Activated CD4-positive, alpha-beta T cell treated with anti-CD3 and anti-CD28 coated beads for 36 hours (primary cell): ENCODE results near the gene ITGA3. TPM values are rescaled to one million over a fixed set of nuclear protein-coding genes. Genes with fewer than 3 reads are reported as not detected.
A peak's percentile ranks its signal among the peaks of the same experiment; 100 is the strongest.

Experiments used
- ATAC-seq: fragments of 200-7000 bp; cut with Tn5 transposase; one replicate; pipeline ENCODE4 v1.10.0; 2021; ENCODE audit warnings: mild to moderate bottlenecking, moderate library complexity
- CTCF ChIA-PET: fragments of 350-600 bp; sonication (Branson Sonifier 250); formaldehyde crosslinking; loops from one replicate; lab custom pipeline; 2021; ENCODE audit warnings: antibody characterized with exemption; lab: Charles Lee
- POLR2A ChIA-PET: fragments of 350-600 bp; sonication (Branson Sonifier 250); formaldehyde crosslinking; loops from one replicate; lab custom pipeline; 2021; ENCODE audit warnings: antibody characterized with exemption, inconsistent platforms; lab: Charles Lee
- DNase-seq: peaks from one replicate; pipeline ENCODE4 v3.0.0-alpha.2; 2020
- H3K27ac Mint-ChIP-seq: one replicate; pipeline ENCODE4 v1.8.0; 2021; ENCODE audit warnings: mixed read lengths
- H3K27me3 Mint-ChIP-seq: one replicate; pipeline ENCODE4 v1.8.0; 2021; ENCODE audit warnings: mixed read lengths
- H3K36me3 Mint-ChIP-seq: one replicate; pipeline ENCODE4 v1.8.0; 2021; ENCODE audit warnings: low read depth, mixed read lengths
- H3K4me1 Mint-ChIP-seq: one replicate; pipeline ENCODE4 v1.8.0; 2021; ENCODE audit warnings: mixed read lengths
- H3K4me3 Mint-ChIP-seq: one replicate; pipeline ENCODE4 v1.8.0; 2021; ENCODE audit warnings: mild to moderate bottlenecking, moderate library complexity, mixed read lengths
- H3K9me3 Mint-ChIP-seq: one replicate; pipeline ENCODE4 v1.8.0; 2021; ENCODE audit warnings: low read depth, mixed read lengths
- intact Hi-C, 2 experiments: fragments of 100-400 bp; cut with DNase I in 1 of 2; cut with micrococcal nuclease in 1 of 2; formaldehyde crosslinking; loops; one replicate each; pipeline versions ENCODE4 v1.14.2 to v1.15.1; 2022 to 2024; cut with DNase I, micrococcal nuclease
- total RNA-seq, 2 experiments: library from RNA; stranded (reverse); gene quantifications; one replicate each; pipeline ENCODE4 v1.2.3, GENCODE V29; 2021

ITGA3 gene
- total RNA-seq, 2 experiments from 2014 or later, result 6.8 to 7.8 TPM

DNA sequence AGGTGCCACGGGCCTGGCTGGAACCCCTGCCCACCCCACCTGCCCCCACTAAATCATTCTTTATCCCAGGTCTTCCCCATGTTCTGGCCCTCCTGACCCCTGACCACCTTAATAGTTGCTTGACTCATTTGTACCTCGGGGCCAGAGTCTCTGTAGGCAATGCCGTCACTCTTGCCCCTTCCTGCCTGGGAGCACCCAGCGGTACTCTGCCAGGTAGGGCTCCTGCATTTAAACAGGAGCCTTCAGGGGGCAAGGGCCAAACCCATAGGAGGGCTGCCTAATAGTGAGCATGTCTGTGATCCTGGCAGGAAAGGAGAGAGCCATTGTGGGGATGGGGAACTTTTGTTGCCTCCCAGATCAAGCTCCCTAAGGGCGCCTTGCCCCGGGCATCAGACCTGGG lies 8.8 kb upstream of the ITGA3 start:
- CTCF ChIA-PET, result no interaction called here
- H3K36me3 Mint-ChIP-seq, result no peaks in the 10 kb centered on the region
- H3K4me1 Mint-ChIP-seq, result peaks cover 28% of the 10 kb centered on the region
- intact Hi-C loops, result no loop called here
- H3K4me3 Mint-ChIP-seq, result no peak overlapping the region
- peak overlapping the region; percentile 26 for H3K27ac Mint-ChIP-seq
- H3K9me3 Mint-ChIP-seq, result no peaks in the 10 kb centered on the region
- POLR2A ChIA-PET, result no interaction called here
- no peaks in the 10 kb centered on the region for H3K27me3 Mint-ChIP-seq
- ATAC-seq (no peak), DNase-seq (no peak)

DNA sequence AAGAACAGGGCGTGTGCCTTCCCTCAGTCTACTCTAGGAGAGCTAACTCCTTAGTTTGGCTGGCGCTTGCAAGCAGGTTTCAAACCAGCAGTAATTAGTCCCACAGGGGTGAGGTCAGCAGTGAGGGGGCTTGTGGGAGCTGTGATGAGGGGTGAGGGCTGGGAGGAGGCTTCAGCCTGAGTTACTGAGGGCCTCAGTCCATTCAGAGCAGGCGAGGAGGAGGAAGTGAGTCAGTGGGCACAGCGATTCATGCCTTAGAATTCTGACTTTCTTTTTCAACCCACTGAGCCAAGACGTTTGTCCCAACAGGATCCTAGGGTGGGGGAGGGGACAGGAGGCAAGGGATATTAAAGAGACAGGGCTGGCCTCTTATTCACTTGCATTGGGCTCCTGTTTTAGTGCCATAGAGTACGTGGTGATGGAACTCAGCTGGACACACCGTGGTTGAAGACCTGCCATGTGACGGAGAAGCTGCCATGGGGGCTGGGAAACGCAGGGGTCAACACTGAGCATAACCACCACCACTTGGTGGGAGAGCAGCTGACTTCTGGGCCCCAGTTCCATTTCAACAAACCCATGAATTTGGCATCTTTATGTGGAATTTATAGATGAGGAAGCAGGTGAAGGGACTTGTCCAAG lies 8.3 kb upstream of the ITGA3 start:
- Mint-ChIP-seq H3K4me3 (no peak overlapping the region), H3K27ac (peak overlapping the region; percentile 26), H3K27me3 (no peaks in the 10 kb centered on the region), H3K4me1 (peaks cover 31% of the 10 kb centered on the region), H3K9me3 (no peaks in the 10 kb centered on the region), H3K36me3 (no peaks in the 10 kb centered on the region)
- peak; percentile 51 for ATAC-seq
- intact Hi-C loops, result no loop called here
- CTCF ChIA-PET, result no interaction called here
- peak; percentile 64 for DNase-seq
- POLR2A ChIA-PET, result no interaction called here

DNA sequence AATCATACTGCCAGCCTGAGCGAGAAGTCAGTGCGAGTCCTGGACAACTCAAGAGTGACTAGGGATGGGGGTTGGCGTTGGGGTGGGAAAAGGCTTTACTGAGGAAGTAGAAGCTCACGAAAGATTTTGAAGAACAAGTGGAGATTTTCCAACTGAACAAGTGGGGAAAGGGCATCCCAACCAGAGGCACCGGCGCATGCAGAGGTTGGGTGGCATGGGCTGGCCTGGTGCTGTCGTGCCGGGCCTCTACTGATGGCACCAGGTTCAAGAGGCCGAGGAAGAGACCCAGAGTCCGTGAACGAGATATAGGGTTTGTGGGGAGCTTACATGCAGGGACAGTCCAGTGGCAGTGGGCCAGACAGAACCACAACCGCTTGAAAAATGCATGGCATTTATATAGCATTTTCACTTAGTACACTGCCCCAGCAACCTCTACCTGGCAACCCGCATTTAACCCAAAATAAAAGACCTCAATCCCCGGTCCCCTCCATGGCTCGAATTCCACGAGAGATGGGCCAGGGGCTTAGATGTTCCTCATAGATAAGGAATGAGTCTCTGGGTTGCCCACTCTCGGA lies 7.7 kb upstream of the ITGA3 start:
- DNase-seq (no peak), ATAC-seq (no peak)
- H3K9me3 Mint-ChIP-seq, result no peaks in the 10 kb centered on the region
- no peaks in the 10 kb centered on the region for H3K27me3 Mint-ChIP-seq
- POLR2A ChIA-PET, result no interaction called here
- peaks cover 31% of the 10 kb centered on the region for H3K4me1 Mint-ChIP-seq
- no peak overlapping the region for H3K4me3 Mint-ChIP-seq
- H3K27ac Mint-ChIP-seq, result peak overlapping the region; percentile 26
- intact Hi-C loops, result no loop called here
- CTCF ChIA-PET, result no interaction called here
- no peaks in the 10 kb centered on the region for H3K36me3 Mint-ChIP-seq

DNA sequence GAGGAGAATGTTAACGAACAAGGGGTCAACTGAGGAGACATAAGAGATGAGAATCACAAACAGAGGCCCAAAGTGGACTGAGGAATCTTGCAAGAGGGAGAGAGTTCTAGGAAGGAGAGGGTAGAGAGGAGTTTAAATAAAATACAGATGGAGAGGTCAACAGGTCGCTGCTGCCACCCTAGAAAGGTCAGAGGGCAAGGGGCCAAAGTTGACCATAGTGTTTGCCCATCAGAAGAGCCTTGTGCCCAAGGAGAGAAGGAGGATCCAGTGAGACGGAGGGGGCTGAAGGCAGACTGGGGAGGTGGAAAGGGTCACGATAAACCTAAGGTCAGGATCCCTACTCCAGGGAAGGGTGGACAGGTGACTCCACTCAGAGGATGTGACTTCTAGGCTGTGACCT lies 6.9 kb upstream of the ITGA3 start:
- Mint-ChIP-seq H3K27me3 (no peaks in the 10 kb centered on the region), H3K36me3 (no peaks in the 10 kb centered on the region), H3K9me3 (no peaks in the 10 kb centered on the region), H3K27ac (peak overlapping the region; percentile 1), H3K4me1 (peaks cover 31% of the 10 kb centered on the region), H3K4me3 (no peak overlapping the region)
- ChIA-PET CTCF (no interaction called here), POLR2A (no interaction called here)
- ATAC-seq, result no peak
- intact Hi-C loops, result no loop called here
- DNase-seq, result no peak

DNA sequence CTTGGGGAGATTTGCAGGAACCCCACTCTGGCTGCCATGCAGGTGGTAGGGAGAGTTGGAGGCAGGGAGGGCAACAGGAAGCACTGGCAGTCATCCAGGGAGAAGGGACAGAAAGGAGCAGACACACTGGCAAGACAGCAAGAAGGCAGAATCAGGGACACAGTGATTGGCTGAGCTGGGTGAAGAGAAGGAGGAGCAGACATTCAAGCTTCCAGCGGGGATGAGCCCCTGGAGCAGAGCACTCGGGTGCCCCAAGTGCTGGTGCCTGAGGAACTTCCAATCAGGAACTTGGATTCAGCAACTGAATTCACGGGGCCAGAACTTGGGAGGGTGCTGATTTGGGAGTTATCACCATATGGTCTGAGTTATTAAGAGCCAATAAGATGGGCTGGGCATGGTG lies 6.3 kb upstream of the ITGA3 start:
- no peaks in the 10 kb centered on the region for H3K27me3 Mint-ChIP-seq
- peak overlapping the region; percentile 55 for H3K27ac Mint-ChIP-seq
- POLR2A ChIA-PET, result no interaction called here
- H3K4me3 Mint-ChIP-seq, result no peak overlapping the region
- intact Hi-C loops, result no loop called here
- DNase-seq (no peak), ATAC-seq (no peak)
- CTCF ChIA-PET, result no interaction called here
- no peaks in the 10 kb centered on the region for H3K36me3 Mint-ChIP-seq
- peaks cover 31% of the 10 kb centered on the region for H3K4me1 Mint-ChIP-seq
- no peaks in the 10 kb centered on the region for H3K9me3 Mint-ChIP-seq

DNA sequence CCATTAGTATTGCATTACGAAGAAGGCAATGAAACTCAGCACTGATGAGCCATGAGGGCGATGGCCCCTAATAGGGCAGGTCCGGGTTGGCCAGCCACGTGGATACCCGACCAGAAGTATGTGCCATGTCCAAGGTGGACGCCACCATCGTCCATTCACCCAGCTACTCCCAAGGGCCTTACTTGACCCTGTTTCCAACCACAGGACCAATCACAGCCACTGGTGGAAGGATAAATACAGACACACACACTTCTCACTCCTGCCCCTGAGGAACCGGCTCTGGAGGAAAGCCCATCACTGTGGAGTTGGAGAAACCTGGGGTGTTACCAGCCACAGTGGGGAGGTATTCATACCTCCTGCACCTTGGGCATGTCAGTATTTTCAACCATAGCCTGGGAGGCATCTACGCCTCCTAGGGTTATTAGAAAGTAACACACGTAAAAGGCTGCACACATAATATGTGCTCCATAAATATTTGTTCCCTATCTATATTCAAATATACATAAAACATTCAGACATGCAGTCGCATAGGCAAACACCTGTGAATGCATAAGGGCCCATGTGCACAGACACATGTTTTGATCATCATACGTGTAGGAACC lies 5.4 kb upstream of the ITGA3 start:
- H3K27me3 Mint-ChIP-seq, result no peaks in the 10 kb centered on the region
- ChIA-PET POLR2A (no interaction called here), CTCF (no interaction called here)
- intact Hi-C loops, result loop anchor here in 1 of 2 experiments (1.0 kb wide), 1 partner anchor 45 kb away; the partner anchor contains the start of gene PDK2
- peak overlapping the region; percentile 87 for H3K27ac Mint-ChIP-seq
- peaks cover 36% of the 10 kb centered on the region for H3K4me1 Mint-ChIP-seq
- H3K36me3 Mint-ChIP-seq, result no peaks in the 10 kb centered on the region
- ATAC-seq (no peak), DNase-seq (no peak)
- H3K9me3 Mint-ChIP-seq, result no peaks in the 10 kb centered on the region
- no peak overlapping the region for H3K4me3 Mint-ChIP-seq

DNA sequence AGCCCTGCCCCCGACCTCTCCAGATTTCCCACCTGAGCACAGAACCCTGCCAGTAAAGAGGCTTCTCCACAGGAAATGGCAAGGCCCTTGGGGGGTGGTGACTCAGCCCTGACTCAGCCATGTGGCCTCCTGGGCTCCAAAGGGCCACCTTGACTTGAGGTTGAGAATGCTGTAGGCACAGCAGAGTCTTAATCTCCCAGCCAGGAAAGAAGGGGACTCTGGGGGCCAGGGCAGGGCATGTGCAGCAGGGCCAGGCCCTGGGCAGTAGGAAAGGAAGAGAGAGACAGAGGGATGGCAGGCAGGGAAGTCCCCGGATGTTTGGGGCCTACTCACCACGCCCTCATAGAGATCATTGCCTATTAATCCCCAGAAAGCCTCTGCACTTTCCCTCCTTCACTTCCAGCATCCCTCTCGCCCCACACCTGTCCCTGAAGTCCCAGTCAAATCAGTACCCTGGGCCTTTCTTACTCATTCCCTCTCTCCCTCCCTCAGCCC lies 4.8 kb upstream of the ITGA3 start:
- ChIA-PET POLR2A (interaction anchor here (0.6 kb wide), 1 partner anchor 21 kb away, joined by 4 read pairs; no protein-coding TSS in a partner anchor), CTCF (interaction anchor here (1.2 to 1.4 kb wide), 2 partner anchors 36 to 43 kb away, joined by 3 to 5 read pairs; no protein-coding TSS in a partner anchor)
- Mint-ChIP-seq H3K27ac (peak overlapping the region; percentile 87), H3K4me3 (no peak overlapping the region), H3K9me3 (no peaks in the 10 kb centered on the region), H3K4me1 (peaks cover 36% of the 10 kb centered on the region), H3K36me3 (no peaks in the 10 kb centered on the region), H3K27me3 (no peaks in the 10 kb centered on the region)
- DNase-seq (peak; percentile 87), ATAC-seq (peak; percentile 87)
- intact Hi-C loops, result loop anchor here in 1 of 2 experiments (1.0 kb wide), 1 partner anchor 44 kb away; the partner anchor contains the start of gene PDK2

DNA sequence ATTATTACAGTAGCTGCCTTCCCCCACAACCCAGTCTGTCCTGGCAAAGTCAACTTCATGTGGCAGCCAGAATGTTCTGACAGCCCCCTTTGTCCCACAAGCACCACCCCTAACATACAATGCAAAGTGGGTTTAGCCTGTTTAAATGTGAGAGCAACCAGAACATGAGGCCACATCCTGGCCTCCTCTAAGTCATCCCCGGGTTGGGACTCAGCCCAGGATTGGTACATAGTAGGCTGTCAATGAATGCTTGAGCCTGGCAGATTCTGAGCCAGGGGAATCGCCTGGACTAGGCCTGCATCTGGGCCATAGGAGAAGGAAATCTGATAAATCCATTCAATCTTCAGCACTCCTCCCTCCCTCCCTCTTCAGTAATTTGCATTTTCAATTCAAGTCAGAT lies 4.3 kb upstream of the ITGA3 start:
- ATAC-seq, result no peak
- Mint-ChIP-seq H3K4me3 (no peak overlapping the region), H3K4me1 (peaks cover 37% of the 10 kb centered on the region), H3K27ac (peak overlapping the region; percentile 87), H3K9me3 (no peaks in the 10 kb centered on the region), H3K27me3 (no peaks in the 10 kb centered on the region), H3K36me3 (no peaks in the 10 kb centered on the region)
- CTCF ChIA-PET, result interaction anchor here (0.8 to 1.4 kb wide), 3 partner anchors 36 to 54 kb away, joined by 3 to 5 read pairs (median 3); no protein-coding TSS in a partner anchor
- peak; percentile 21 for DNase-seq
- intact Hi-C loops, result loop anchor here in 1 of 2 experiments (1.0 kb wide), 1 partner anchor 44 kb away; the partner anchor contains the start of gene PDK2
- POLR2A ChIA-PET, result interaction anchor here (0.6 kb wide), 1 partner anchor 21 kb away, joined by 4 read pairs; no protein-coding TSS in a partner anchor

DNA sequence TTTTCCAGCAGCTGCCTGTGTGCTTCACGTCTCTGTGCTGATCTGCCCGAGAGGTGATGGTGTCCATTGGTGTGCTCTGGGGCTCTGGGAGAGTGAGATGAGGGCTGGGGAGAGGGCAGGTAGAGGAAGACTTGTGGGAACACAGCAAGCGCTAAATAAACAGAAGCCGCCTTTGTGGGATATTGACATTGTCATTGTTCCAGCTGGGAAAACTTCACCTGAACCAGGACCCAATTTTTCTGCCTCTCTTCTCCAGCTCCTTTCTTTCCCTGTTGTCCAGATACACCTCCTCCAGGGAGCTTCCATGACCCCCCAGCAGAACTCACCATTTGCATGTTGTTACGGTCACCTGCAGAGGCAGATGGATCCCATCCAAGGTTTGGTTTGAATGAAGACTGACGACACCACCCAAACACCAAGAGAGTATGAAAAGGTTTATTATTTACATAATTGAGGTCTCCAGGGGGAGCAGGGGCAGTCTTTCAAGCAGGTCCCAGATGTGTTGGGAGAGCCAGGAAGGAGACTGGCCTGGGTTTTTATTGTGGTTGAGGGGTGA lies 3.6 kb upstream of the ITGA3 start:
- POLR2A ChIA-PET, result no interaction called here

DNA sequence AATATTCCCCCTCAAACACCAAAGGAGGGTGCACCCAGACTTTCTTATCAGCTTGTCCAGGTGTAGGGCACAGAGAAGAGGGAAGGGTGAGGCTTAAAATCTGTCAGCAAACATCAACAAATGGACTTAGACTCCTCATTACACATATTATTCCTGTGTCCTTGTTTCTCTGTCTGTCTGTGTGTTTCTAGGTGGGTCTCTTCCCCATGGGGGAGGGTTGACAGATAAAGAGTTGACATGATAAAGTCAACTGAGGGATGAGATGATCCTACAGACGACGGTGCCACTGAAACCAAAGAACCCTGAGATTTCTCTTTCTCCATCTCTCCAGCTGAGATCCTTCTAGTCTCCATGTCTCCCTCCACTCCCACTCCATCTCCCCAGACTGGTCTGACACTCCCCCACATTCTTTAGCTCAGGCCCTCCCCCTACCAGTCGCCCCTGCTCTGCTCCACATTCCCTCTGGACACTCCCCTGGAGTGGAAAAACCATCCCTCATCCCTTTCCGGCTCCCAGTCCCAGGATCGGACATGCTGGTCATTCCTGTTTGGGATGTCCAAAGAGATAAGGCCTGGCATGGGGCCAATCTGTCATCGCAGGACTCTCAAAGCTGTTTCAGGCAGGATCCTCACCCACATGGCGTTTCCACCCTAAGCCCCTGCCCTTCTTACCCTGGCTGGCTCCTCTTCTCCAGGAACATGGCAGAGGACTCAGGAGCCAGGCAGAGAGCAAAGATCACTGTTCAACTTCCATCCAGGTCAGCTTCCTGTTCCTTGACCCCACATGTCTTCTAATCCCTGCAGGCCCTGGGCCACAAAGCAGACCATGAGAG lies 2.9 kb upstream of the ITGA3 start:
- H3K27ac Mint-ChIP-seq, result no peak overlapping the region
- H3K4me3 Mint-ChIP-seq, result no peak overlapping the region
- intact Hi-C loops, result no loop called here
- H3K27me3 Mint-ChIP-seq, result peaks cover 4% of the 10 kb centered on the region
- H3K4me1 Mint-ChIP-seq, result peaks cover 37% of the 10 kb centered on the region
- H3K9me3 Mint-ChIP-seq, result no peaks in the 10 kb centered on the region
- no peaks in the 10 kb centered on the region for H3K36me3 Mint-ChIP-seq
- POLR2A ChIA-PET, result no interaction called here
- no peak for DNase-seq
- CTCF ChIA-PET, result interaction anchor here (0.9 to 1.5 kb wide), 5 partner anchors 26 to 64 kb away, joined by 3 to 6 read pairs (median 3); no protein-coding TSS in a partner anchor
- ATAC-seq, result no peak

More for the DNA sequence above, 3.6 kb upstream of the ITGA3 start:
- no peaks in the 10 kb centered on the region for H3K36me3 Mint-ChIP-seq
- no peak overlapping the region for H3K27ac Mint-ChIP-seq
- H3K4me1 Mint-ChIP-seq, result peaks cover 42% of the 10 kb centered on the region
- no peaks in the 10 kb centered on the region for H3K9me3 Mint-ChIP-seq
- H3K27me3 Mint-ChIP-seq, result peaks cover 4% of the 10 kb centered on the region
- intact Hi-C loops, result no loop called here
- H3K4me3 Mint-ChIP-seq, result no peak overlapping the region
- ATAC-seq, result no peak
- CTCF ChIA-PET, result interaction anchor here (0.6 to 1.5 kb wide), 6 partner anchors 12 to 1007 kb away, joined by 3 to 6 read pairs (median 4); no protein-coding TSS in a partner anchor
- DNase-seq, result no peak

DNA sequence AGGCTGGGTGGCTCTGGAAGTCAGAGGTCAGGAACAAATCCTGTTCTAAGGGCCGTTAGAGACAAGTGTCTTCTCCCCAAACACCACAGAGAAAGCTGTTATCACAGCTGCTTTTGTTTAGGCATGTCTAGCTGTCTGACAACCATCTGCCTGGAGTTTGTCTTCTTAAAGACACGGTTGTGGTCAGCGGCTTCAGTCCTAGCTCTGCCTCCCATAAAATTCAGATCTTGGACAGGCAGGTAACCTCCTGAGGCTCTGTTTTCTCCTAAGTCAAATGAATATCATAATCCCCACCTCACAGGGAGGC lies 2.3 kb upstream of the ITGA3 start:
- CTCF ChIA-PET, result interaction anchor here (0.9 to 1.5 kb wide), 4 partner anchors 26 to 64 kb away, joined by 3 to 6 read pairs (median 3); no protein-coding TSS in a partner anchor
- H3K27ac Mint-ChIP-seq, result no peak overlapping the region

More for the DNA sequence above, 2.3 kb upstream of the ITGA3 start:
- Mint-ChIP-seq H3K4me1 (peaks cover 37% of the 10 kb centered on the region), H3K36me3 (no peaks in the 10 kb centered on the region), H3K4me3 (no peak overlapping the region), H3K27me3 (peaks cover 4% of the 10 kb centered on the region), H3K9me3 (no peaks in the 10 kb centered on the region)
- intact Hi-C loops, result no loop called here
- DNase-seq, result no peak
- ATAC-seq, result no peak
- POLR2A ChIA-PET, result no interaction called here
